Body of pancreas (tissue), 4 donors: Measurements from ENCODE around the gene C3orf38. TPM values are rescaled to one million over a fixed set of nuclear protein-coding genes. Genes with fewer than 3 reads are reported as not detected.
"Not testable (repeated sequence)": the region's sequence is repeated elsewhere in the genome, so short reads cannot be mapped to it uniquely, and the experiment has no call there.

Source experiments
- ATAC-seq: fragments of 150-250 bp; one replicate; pipeline ENCODE4 v1.9.1; 2016
- DNase-seq, 4 donors: peaks; one replicate each; pipeline ENCODE4 v3.0.0-alpha.2; 2019
- H3K27ac ChIP-seq, 4 donors: fragments of 200-600 bp; sonication (generic); 1 replicate in 3 of 4; 2 replicates in 1 of 4; pipeline versions ENCODE4 v1.5.1 to v1.6.1; 2016 to 2019; ENCODE audit warnings: mild to moderate bottlenecking in 1 of 4, mixed read lengths in 1 of 4, moderate library complexity in 1 of 4
- H3K27me3 ChIP-seq, 2 donors: fragments of 200-600 bp; sonication (generic); one replicate each; pipeline ENCODE4 v1.6.0; 2016; ENCODE audit warnings: mild to moderate bottlenecking in 1 of 2
- H3K36me3 ChIP-seq, 2 donors: fragments of 200-600 bp; sonication (generic); replicated peaks in 1 of 2; 2 replicates each; pipeline ENCODE4 v1.5.1; 2016; ENCODE audit warnings: low read depth in 2 of 2; ENCODE audit not compliant: insufficient read depth in 1 of 2
- H3K4me1 ChIP-seq: fragments of 200-600 bp; sonication (generic); one replicate; pipeline ENCODE4 v1.6.0; 2016
- H3K4me3 ChIP-seq, 2 donors: fragments of 200-600 bp; sonication (generic); 1 replicate in 1 of 2; 2 replicates in 1 of 2; pipeline ENCODE4 v1.5.1; 2016 to 2019
- H3K9me3 ChIP-seq, 3 donors: fragments of 200-600 bp; sonication (generic); 1 replicate in 2 of 3; 2 replicates in 1 of 3; pipeline ENCODE4 v1.5.1; 2016
- POLR2A ChIP-seq, 3 donors: fragments of 450-650 bp; IDR thresholded peaks; one replicate each; pipeline ENCODE4 v1.6.1; 2016; ENCODE audit warnings: antibody characterized with exemption in 3 of 3, mild to moderate bottlenecking in 2 of 3
- WGBS, 2 donors: methylation state at CpG; one replicate each; pipeline ENCODE4 v1.1.5; 2017; 5-methylcytosine and 5-hydroxymethylcytosine counted together
- intact Hi-C: fragments of 100-400 bp; cut with DNase I; formaldehyde crosslinking; loops from one replicate; pipeline ENCODE4 v1.15.1; 2023
- total RNA-seq, 2 donors: library from RNA; depleted of rRNA; stranded (reverse); fragments of >200 nt; gene quantifications; one replicate each; pipeline ENCODE4 v1.1.0, GENCODE V29; 2016
- TF ChIP-seq, protein P1 (sequence below), 7 experiments: fragments of 450-650 bp in 4 of 7; fragments of 200-600 bp in 3 of 7; sonication (generic) in 3 of 7; IDR thresholded peaks; one replicate each; pipeline ENCODE4 v1.5.1; 2016 to 2019; ENCODE audit warnings: antibody characterized with exemption in 7 of 7

The C3orf38 gene
- total RNA-seq, 2 donors from 2014 or later = 9.6 to 10.6 TPM

GRCh38 chr3:88167704-88168103, 17.9 kb downstream of the C3orf38 start:
- DNase-seq (no peak), ATAC-seq (no peak)
- WGBS, 2 donors = 98% methylated on average over 2 of the region's 2 CpGs
- no peaks in the 10 kb centered on the region for H3K27me3 ChIP-seq
- H3K9me3 ChIP-seq = no peaks in the 10 kb centered on the region
- intact Hi-C loops = no loop called here
- H3K27ac ChIP-seq = no peak overlapping the region
- TF ChIP-seq POLR2A (IDR thresholded peaks at IDR 0.05) = no peak
- TF ChIP-seq, protein P1, sequence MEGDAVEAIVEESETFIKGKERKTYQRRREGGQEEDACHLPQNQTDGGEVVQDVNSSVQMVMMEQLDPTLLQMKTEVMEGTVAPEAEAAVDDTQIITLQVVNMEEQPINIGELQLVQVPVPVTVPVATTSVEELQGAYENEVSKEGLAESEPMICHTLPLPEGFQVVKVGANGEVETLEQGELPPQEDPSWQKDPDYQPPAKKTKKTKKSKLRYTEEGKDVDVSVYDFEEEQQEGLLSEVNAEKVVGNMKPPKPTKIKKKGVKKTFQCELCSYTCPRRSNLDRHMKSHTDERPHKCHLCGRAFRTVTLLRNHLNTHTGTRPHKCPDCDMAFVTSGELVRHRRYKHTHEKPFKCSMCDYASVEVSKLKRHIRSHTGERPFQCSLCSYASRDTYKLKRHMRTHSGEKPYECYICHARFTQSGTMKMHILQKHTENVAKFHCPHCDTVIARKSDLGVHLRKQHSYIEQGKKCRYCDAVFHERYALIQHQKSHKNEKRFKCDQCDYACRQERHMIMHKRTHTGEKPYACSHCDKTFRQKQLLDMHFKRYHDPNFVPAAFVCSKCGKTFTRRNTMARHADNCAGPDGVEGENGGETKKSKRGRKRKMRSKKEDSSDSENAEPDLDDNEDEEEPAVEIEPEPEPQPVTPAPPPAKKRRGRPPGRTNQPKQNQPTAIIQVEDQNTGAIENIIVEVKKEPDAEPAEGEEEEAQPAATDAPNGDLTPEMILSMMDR (IDR thresholded peaks at IDR 0.05) = no peak
- H3K4me1 ChIP-seq = no peaks in the 10 kb centered on the region
- no peak overlapping the region for H3K4me3 ChIP-seq
- H3K36me3 ChIP-seq = no peaks in the 10 kb centered on the region

DNA sequence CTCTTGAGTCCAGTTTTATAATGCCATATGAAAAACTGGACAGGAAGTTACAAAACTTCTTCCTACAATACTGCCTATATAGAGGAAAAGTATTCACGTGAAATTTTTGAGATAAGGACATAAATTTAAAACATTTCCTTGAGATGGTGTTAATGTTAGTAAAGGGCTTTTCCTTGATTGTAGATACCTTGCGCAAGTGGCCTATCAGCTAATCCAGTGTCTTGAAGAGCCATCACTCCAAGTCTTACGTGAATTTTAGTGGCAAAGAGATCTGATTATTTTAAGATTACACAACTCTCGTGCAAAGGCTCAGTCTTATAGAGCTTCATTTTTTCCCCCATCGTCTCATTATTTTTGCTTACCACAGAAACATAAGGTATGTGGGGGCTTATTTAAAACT, 18.4 kb downstream of the C3orf38 start:
- intact Hi-C loops = no loop called here
- no peaks in the 10 kb centered on the region for H3K4me1 ChIP-seq
- WGBS, 2 donors = 80 to 88% methylated on average over 5 of the region's 5 CpGs
- H3K4me3 ChIP-seq = no peak overlapping the region
- no peaks in the 10 kb centered on the region for H3K27me3 ChIP-seq
- H3K27ac ChIP-seq = no peak overlapping the region
- DNase-seq (no peak), ATAC-seq (no peak)
- no peaks in the 10 kb centered on the region for H3K36me3 ChIP-seq
- TF ChIP-seq, protein P1 (IDR thresholded peaks at IDR 0.05) = no peak
- no peak for TF ChIP-seq POLR2A (IDR thresholded peaks at IDR 0.05)
- no peaks in the 10 kb centered on the region for H3K9me3 ChIP-seq

- DNase-seq (peak in 1 of 4 donors; percentile 6), ATAC-seq (no peak)
- Histone ChIP-seq H3K36me3 (no peaks in the 10 kb centered on the region), H3K27me3 (no peaks in the 10 kb centered on the region), H3K4me3 (no peak overlapping the region), H3K4me1 (no peaks in the 10 kb centered on the region), H3K9me3 (peaks cover 0 to 5% (median 0%) of the 10 kb centered on the region in 3 donors), H3K27ac (no peak overlapping the region)
- 57 to 78% methylated on average over 4 of the region's 4 CpGs for WGBS, 2 donors
- TF ChIP-seq, protein P1 (IDR thresholded peaks at IDR 0.05) = peak in 1 of 7 experiments; percentile 13
- no peak for TF ChIP-seq POLR2A (IDR thresholded peaks at IDR 0.05)
- intact Hi-C loops = no loop called here
These were observed 30.7 kb downstream of the C3orf38 start for GRCh38 chr3:88180398-88180999.

- H3K27me3 ChIP-seq, DNase-seq, H3K9me3 ChIP-seq, intact Hi-C loops, H3K36me3 ChIP-seq, H3K27ac ChIP-seq, ATAC-seq, H3K4me3 ChIP-seq, H3K4me1 ChIP-seq: not testable (repeated sequence)
- whole genome bisulfite sequencing, 2 donors = 80 to 98% methylated on average over 4 to 9 of the region's 9 CpGs
These were observed 32.6 kb downstream of the C3orf38 start for GRCh38 chr3:88182165-88182918.

DNA sequence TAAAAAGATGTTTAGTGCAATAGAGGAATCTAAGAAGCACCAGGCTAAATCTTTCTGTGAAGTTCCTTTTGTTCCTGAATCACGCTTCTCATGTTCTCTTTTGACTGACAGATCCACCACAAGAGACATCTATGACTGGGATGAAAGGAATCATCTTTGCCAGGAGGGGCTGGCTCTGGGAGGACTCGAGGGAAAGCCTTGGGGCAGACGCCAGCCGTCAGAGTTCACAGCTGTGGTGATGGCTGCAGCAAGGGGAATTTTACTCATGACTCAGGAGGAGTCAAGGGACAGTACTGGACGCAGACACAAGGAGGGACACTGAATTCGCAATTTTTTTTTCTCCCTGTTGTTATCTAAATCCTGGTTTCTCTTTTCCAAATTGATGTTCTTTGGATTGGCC, 38.7 kb downstream of the C3orf38 start:
- H3K4me3 ChIP-seq = no peak overlapping the region
- H3K36me3 ChIP-seq = no peaks in the 10 kb centered on the region
- no peak for DNase-seq
- no peaks in the 10 kb centered on the region for H3K27me3 ChIP-seq
- no peak for TF ChIP-seq POLR2A (IDR thresholded peaks at IDR 0.05)
- TF ChIP-seq, protein P1 (IDR thresholded peaks at IDR 0.05) = no peak
- no peak for ATAC-seq
- H3K9me3 ChIP-seq = no peaks in the 10 kb centered on the region
- intact Hi-C loops = no loop called here
- H3K4me1 ChIP-seq = no peaks in the 10 kb centered on the region
- 75 to 80% methylated on average over 6 of the region's 6 CpGs for WGBS, 2 donors
- H3K27ac ChIP-seq = no peak overlapping the region
